GM12801 (cell line): ENCODE measurements around the gene VKORC1.

Experiments
- CTCF ChIP-seq: IDR thresholded peaks from one replicate; pipeline ENCODE4 v1.5.1; 2011; ENCODE audit warnings: control low read depth; ENCODE audit not compliant: insufficient read length; ENCODE audit errors: extremely low read depth

VKORC1 gene

GRCh38 chr16:31106509-31107464 lies 12.2 kb upstream of the VKORC1 start:
- TF ChIP-seq CTCF: no peak

GRCh38 chr16:31105677-31106213 lies 11.1 kb upstream of the VKORC1 start:
- TF ChIP-seq CTCF: no peak

GRCh38 chr16:31099860-31100638 lies 5.5 kb upstream of the VKORC1 start:
- no peak for TF ChIP-seq CTCF

GRCh38 chr16:31094088-31094423 lies 541 bp downstream of the VKORC1 start:
- no peak for TF ChIP-seq CTCF

- TF ChIP-seq CTCF: no peak
Measured at GRCh38 chr16:31093132-31093703, 1.4 kb downstream of the VKORC1 start.

DNA sequence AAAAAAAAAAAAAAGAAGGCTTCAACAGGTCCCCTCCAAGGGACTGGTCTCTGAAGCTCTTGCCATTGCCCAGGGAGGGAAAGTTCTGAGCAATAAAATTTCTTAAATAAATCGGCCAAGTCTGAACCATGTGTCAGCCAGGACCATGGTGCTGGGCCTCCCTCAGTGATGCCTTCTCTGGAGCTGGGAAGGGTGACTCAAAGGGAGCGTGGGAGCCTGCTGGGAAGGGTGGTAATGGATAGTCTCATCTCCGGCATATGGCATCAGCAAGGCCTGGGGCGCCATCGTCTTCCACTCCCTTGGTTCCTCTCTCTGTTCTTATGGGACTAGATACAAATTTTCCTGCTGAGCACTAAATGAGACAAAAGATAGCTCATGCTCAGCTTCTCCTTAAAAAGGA lies 2.3 kb downstream of the VKORC1 start:
- no peak for TF ChIP-seq CTCF

DNA sequence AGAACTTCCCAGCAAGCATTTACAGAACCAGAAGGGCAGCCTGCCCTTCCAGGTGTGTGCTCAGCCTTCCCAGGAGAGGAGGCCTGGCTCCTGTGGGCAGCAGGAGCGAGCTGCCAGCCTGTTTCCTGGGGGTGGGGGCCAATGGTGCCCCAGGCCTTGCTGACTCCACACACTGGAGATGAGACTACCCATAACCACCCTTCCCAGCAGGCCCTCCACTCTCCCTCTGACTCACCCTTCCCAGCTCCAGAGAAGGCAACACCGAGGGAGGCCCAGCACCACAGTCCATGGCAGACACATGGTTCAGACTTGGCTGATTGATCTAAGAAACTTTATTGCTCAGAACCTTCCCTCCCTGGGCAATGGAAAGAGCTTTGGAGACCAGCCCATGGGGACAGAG lies 4.1 kb downstream of the VKORC1 start:
- TF ChIP-seq CTCF: no peak
